ENCODE data around the gene ROMO1. TPM values are rescaled to one million over a fixed set of nuclear protein-coding genes. Genes with fewer than 3 reads are reported as not detected.
"Not testable (repeated sequence)": the region's sequence is repeated elsewhere in the genome, so short reads cannot be mapped to it uniquely, and the experiment has no call there.

The ROMO1 gene
- total RNA-seq, 1 donor from 2014 or later = 190 TPM

DNA sequence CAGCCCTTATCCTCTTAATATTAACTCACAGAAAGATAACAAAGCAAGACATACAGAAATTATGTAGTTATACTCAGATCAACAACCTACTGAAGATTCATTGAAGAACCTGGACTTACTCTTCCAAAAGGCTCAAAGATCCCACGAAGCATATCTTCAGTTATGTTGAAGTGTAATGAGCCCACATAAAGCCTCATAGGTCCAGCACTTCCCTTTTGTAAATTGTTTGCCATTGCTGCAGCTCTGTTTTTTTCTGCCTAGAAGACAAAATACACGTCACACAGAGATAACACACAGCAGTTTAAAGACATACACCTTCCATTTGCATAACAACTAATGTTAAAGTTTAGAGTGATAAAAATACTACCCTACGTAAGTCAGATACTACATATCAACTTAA, 22.4 kb downstream of the ROMO1 start:
- intact Hi-C loops (cut with DNase I) = no loop called here
- ATAC-seq (no peak), DNase-seq (ENCODE audit: missing footprints) (no peak)

DNA sequence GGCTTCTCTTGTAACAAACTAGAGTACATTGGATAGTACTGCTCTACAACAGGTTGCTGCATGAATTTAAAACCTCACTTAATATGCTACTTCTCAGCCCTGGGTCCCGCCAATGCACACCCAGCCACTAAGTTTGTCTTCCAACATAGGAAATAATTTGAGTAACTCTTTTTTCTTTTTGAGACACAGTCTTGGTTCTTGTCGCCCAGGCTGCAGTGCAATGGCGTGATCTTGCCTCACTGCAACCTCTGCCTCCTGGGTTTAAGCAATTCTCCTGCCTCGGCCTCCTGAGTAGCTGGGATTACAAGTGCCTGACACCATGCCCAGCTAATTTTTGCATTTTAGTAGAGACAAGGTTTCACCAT, 24.1 kb downstream of the ROMO1 start:
- intact Hi-C loops (cut with DNase I); DNase-seq (ENCODE audit: missing footprints); ATAC-seq: not testable (repeated sequence)

DNA sequence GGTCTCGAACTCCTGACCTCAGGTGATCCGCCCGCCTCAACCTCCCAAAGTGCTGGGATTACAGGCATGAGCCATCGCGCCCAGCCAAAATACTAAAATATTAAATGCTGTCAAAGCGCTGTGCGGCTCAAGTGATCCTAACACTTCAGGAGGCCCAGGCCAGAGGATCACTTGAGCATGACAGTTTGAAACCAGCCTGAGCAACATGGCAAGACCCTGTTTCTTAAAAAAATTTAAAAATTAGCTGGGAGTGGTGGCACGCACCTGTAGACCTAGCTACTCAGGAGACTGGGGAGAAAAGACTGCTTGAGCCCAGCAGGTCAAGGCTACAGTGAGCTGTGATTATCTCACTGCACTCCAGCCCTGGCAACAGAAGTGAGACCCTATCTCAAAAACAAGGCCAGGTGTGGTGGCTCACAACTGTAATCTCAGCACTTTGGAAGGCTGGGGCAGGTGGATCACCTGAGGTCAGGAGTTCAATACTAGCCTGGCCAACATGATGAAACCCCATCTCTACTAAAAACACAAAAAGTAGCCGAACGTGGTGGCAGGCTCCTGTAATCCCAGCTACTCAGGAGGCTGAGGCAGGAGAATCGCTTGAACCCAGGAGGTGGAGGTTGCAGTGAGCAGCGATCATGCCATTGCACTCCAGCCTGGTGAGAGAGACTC, 24.6 kb downstream of the ROMO1 start:
- intact Hi-C loops (cut with DNase I); DNase-seq (ENCODE audit: missing footprints); ATAC-seq: not testable (repeated sequence)

DNA sequence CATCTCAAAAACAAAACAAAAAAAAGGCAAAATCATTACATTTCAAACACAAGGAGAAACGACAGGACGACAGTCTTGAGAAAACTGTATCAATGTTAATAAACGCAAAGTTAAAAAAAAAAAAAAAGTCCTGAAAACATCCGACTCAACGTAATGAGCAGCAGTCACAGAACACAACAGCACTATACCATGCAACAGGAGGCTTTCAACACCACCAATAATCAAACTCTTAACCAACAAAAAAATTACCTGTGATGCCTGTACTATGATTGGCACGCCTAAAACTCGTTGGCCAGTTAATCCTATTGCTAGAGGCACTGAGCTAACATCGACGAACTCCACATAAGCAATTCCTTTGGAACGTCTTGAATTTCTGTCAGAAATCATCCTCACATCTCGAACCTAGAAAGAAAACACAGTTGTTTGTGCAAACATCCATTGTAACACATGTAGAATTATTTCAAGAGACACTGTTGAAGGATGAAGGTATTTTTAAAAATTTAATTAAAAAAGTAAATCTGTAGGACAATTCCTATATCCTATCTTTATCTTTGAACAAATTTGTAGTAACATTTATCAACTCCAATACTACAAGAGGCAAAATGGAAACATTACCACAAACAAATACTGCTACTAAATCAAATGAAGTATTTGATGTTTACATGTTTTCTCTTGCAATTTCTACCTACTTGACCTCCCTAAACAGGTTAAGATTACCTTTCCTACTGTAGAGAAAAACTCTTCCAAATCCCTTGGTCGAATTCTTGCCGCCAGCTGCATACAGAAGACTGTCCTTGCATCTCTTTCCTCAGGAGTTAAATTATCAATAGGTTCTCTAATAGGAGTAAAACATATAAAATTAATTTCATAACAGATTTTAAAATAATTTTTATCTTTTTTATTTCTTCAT, 25.4 kb downstream of the ROMO1 start:
- intact Hi-C loops (cut with DNase I) = no loop called here
- no peak for DNase-seq (ENCODE audit: missing footprints)
- no peak for ATAC-seq

DNA sequence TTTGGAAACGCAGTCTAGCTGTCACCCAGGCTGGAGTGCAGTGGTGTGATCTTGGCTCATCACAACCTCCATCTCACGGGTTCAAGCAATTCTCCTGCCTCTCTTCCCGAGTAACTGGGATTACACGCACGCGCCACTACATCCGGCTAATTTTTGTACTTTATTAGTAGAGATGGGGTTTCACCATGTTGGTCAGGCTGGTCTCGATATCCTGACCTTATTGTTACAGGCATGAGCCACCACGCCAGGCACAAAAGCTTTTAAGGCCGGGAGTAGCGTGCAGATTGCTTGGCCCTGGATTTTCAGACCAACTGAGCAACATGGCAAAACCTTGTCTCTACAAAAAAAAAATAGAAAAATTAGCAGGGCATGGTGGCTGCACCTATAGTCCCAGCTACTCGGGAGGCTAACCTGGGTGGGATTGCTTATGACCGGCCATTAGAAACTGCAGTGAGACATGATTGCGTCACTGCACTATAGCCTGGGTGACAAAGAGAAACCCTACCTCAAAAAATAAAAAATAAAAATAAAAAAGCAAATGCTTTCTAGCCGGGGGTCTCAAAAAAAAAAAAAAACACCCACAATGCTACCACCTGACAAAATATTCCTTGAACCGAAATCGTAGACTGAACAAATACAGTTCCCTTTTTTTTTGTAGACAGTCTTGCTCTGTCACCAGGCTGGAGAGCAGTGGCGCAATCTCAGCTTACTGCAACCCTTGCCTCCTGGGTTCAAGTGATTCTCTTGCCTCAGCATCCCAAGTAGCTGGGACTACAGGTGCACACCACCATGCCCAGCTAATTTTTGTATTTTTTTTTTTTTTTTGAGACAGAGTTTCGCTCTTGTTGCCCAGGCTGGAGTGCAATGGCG, 27.9 kb downstream of the ROMO1 start:
- intact Hi-C loops (cut with DNase I) = no loop called here
- ATAC-seq (no peak), DNase-seq (ENCODE audit: missing footprints) (no peak)

DNA sequence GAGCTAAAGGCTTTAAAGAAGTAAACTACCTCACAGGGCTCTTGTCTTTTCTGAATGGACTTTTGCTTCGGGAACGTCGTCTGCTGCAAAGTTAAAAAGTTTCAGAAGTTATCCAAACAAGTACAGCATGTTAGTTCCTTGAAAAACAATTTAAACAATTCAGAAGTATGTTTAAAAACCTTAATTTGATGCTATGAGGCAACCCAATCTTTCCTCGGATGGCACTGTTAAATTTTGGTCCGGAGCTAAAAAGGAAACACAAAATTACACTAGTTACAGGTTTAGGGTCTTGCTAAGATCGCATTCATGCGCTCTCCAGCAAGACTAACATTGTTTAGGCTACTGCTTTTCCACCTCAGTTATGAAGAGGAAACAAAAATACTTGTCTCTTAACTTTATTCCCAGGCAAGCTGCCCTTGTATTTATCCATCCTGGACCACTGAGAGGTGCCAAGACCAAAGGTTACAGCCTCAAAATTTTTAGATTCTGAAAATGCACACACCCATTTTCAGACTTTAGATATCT, 30.1 kb downstream of the ROMO1 start:
- intact Hi-C loops (cut with DNase I) = no loop called here
- no peak for ATAC-seq
- DNase-seq (ENCODE audit: missing footprints) = no peak

DNA sequence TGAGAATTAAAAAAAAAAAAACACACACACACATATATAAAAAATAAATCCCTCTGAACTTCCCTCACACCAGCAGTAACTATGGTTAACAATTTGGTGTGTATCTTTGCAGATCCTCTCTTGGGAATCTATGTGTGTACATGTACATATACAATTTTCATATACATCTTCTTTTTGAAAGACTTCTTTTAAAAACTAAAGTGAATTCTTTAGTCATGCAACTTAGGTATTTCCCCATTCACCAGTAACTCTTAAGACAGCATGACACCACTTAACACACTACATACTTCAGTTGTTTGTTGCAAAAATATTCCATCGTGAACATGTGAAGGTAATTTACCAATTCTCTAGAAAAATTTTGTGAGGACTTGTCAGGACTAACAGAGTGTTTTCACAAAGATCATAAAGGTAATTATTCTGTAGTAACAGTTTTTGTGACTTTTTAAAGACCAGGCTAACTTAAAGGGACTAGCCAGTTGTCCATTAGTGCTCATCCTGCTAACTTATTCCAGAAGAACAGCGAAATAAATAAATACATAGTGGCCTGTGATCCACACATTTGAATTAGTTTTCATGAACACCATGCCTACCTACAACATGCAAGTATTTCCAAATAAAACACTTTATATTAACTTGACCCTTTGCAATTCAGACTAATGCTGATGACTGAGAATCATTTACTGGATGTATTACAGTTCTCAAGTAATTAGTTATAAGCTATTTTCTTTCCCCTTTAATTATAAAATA, 30.8 kb downstream of the ROMO1 start:
- DNase-seq (ENCODE audit: missing footprints) (no peak), ATAC-seq (no peak)
- intact Hi-C loops (cut with DNase I) = loop anchor here (10.0 kb wide), 1 partner anchor 265 kb away; no protein-coding TSS in a partner anchor

DNA sequence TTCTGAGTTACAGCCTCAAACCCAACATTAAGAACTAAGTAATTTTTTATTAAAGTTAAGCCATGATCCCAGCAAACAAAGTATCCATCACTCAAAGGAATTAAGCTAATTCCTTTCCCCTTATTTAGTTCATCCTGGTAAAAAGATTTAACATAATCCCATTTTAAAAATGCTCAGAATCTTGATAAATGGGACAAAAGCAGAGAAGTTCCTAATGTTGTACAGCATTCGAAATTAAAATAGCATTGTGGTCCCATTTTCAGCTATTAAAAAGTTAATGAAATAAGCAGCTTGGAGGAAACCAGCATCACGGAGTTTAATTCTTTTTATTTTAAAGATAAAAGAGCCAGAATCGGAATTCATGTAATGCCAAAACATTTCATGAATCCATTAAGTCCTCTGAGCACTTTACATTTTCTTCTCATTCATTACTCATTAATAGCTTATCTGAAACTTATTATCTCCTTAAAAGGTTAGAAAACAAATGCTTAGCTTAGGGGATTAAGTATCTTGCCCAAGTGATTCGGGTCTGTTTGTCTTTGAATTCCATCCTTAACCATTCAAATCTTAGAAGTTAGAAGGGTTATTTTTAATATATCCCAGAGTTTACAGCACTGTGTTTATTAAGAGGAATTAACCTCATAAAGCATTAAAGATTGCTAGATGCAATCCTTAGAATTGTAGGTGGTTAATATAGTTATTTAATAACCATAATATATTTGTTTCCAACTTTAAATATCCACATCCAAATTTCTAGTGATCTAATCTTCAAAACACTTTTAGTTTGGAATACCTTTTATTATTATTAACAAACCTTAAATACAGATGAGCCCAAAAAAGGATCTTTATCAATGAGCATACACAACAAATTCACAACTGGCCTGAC, 31.6 kb downstream of the ROMO1 start:
- DNase-seq (ENCODE audit: missing footprints) = no peak
- intact Hi-C loops (cut with DNase I) = loop anchor here (10.0 kb wide), 1 partner anchor 266 kb away; no protein-coding TSS in a partner anchor
- no peak for ATAC-seq

DNA sequence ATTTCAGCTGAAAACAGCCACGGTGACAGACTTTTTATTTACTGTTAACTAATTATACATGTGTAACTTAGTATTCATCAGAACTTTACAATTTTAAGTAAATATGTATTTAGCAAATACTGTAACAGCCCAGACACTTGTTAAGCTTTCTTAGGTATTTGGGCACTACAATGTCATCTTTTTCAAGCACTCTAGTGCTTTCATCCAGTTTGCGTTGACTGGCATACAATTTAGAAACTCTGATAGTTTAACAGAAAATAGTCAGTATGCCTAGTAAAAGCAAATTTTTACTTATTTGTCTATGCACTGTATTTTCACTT, 32.2 kb downstream of the ROMO1 start:
- intact Hi-C loops (cut with DNase I) = loop anchor here (10.0 kb wide), 1 partner anchor 267 kb away; no protein-coding TSS in a partner anchor
- ATAC-seq = no peak
- DNase-seq (ENCODE audit: missing footprints) = no peak

DNA sequence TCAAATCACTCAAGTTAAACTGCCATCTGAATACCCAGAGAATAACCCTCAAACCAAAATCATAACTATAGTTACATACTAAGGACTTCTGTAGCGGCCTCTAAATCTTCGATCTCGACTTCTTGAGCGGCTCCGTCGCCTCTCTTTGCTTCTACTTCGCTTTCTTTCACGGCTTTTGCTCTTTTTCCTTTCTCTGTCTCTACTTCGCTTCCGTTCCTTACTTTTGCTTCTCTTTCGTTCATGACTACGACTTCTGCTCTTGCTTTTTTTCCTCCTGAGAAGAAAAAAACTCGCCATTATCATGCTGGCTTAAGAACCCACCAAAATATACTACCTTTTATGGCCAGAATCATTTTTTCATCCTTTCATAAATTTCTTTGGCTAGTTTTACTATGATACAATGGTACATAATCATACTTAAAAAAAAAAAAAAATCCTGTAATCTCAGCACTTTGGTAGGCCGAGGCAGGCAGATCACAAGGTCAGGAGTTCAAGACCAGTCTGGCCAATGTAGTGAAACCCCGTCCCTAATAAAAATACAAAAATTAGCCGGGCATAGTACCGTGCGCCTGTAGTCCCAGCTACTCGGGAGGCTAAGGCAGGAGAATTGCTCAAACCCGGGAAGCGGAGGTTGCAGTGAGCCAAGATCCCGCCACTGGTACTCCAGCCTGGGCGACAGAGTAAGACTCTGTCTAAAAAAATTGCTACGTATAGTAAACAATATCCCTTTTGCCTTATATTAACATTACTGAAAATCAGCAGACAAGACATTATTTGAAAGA, 32.8 kb downstream of the ROMO1 start:
- ATAC-seq (no peak), DNase-seq (ENCODE audit: missing footprints) (no peak)
- intact Hi-C loops (cut with DNase I) = loop anchor here (10.0 kb wide), 1 partner anchor 267 kb away; no protein-coding TSS in a partner anchor

DNA sequence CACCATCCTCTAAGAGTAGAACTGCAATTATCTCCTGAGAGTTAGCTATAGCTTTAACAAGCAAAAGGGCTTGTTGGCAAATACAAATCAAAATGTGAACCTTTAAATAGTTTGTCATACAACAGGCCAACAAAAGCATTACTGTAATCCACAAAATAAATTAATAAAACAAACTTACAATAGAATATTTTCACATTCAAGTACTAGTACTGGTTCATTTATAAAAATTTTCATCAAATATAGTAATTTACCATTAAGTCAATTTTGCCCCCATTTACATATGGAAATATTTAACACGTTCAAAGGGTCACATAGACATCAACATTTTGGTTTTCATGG, 33.4 kb downstream of the ROMO1 start:
- DNase-seq (ENCODE audit: missing footprints) (no peak), ATAC-seq (no peak)
- intact Hi-C loops (cut with DNase I) = loop anchor here (10.0 kb wide), 1 partner anchor 268 kb away; no protein-coding TSS in a partner anchor

DNA sequence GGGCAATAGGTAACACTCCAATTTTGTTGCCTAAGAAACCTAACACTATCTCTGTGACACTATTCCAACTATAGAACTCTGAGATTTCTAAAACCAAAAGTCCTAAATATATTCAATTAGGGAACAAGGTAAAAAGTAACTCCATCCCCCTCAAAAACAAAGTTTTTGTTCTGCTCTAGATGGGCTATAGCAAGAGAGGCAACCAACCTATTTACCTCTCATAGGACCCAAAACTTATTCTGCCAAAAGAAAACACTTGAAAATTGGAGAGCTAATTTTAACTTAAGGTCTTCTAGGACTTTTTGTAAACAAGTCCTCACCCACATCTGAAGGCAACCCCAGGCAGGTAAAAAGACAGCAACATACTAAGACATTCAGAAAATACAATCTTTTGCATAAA, 35.2 kb downstream of the ROMO1 start:
- DNase-seq (ENCODE audit: missing footprints) = no peak
- intact Hi-C loops (cut with DNase I) = loop anchor here (10.0 kb wide), 1 partner anchor 270 kb away; no protein-coding TSS in a partner anchor
- no peak for ATAC-seq

DNA sequence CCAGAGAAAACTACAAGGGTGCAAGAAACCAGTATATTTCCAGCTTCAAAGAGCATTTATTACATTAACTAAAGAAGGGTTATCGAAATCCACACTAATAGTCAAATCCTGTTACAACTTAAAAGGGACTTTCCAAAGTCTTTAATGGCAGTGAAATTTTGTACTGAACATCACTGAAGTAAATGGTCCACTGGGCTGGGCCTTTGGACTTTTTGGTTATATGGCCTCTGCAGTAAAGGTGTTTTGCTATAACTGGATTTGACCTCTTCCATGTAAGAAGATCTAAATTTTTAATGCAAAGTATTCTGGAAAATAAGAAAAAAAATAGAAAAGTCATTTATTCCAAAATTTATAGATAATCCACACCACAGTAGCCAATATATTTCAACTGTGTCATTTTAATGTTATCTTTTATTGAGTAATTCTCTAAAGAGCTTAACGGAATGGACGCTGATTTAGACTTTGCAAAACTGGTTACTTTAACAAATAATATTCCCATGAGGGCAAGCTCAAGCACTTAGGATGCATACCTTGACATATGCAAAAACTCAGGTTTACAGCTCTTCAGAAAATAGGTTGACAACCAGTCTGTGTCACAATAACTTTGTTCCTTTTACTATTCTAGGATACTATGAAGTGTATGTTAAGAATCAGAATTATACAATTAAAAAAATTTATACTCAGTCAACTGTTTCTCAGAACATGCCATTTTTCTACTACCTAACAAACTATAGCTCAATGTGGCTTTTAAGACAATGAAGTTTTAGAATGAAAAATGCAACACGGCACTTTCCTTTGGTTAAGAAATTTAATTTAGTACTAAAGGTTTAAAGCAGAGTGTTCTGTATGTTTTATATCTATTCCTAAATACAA, 35.8 kb downstream of the ROMO1 start:
- no peak for DNase-seq (ENCODE audit: missing footprints)
- intact Hi-C loops (cut with DNase I) = loop anchor here (5.0 to 10.0 kb wide), 2 partner anchors 33 to 270 kb away; no protein-coding TSS in a partner anchor
- ATAC-seq = no peak

DNA sequence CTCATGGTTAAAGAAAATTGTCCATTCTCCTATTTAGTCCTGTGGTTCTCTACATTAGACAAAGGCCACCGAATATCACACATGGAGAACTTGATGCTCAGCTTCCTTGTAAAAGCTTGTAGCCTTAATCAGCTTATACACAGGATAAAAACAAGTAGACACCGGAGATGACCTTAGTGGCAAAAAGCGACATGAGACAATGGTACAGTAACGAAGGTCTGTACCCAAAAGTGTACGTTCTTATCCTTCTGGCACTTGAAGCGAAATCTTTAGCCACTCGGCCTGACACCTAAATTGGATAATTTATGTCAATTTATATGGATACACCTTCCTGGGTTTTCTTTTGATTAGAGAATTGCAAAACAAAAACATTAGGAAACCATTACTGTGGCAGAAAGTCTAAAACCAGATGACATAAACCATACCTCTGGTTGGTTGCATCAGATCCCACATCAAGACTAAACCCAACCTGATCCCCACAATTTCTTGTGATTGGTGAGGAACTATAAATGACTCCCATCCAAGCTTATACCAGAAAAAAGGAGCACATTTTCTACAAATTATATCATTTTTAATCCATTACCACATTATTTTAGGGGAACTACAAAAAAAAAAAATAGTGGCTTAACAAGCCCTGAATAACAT, 36.7 kb downstream of the ROMO1 start:
- intact Hi-C loops (cut with DNase I) = loop anchor here (5.0 to 10.0 kb wide), 2 partner anchors 34 to 271 kb away; no protein-coding TSS in a partner anchor
- DNase-seq (ENCODE audit: missing footprints) (no peak), ATAC-seq (no peak)

DNA sequence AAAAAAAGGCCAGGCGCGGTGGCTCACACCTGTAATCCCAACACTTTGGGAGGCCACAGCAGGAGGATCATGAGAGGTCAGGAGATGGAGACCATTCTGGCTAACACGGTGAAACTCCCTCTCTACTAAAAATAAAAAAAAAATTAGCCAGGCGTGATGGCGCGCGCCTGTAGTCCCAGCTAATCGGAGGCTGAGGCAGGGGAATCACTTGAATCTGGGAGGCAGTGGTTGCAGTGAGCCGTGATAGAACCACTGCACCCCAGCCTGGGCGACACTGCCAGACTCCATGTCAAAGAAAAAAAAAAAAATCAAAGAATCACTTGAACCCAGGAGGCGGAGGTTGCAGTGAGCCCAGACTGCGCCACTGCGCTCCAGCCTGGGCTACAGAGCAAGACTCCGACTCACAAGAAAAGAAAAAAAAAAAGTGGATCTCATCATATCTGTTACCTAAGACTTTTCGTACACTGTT, 38.7 kb downstream of the ROMO1 start:
- DNase-seq (ENCODE audit: missing footprints) = no peak
- ATAC-seq = no peak
- intact Hi-C loops (cut with DNase I) = loop anchor here (5.0 to 10.0 kb wide), 2 partner anchors 36 to 273 kb away; no protein-coding TSS in a partner anchor
